Lower leg skin (tissue), 3 donors: ENCODE data around the gene PIK3AP1.

ENCODE experiments used
- POLR2A ChIP-seq, 2 donors: fragments of 450-650 bp; IDR thresholded peaks; one replicate each; pipeline ENCODE4 v1.6.1; 2016 to 2017; ENCODE audit warnings: antibody characterized with exemption in 2 of 2, mild to moderate bottlenecking in 1 of 2, moderate library complexity in 1 of 2
- TF ChIP-seq, protein P1 (sequence below), 3 donors: fragments of 450-650 bp; IDR thresholded peaks; one replicate each; pipeline ENCODE4 v1.5.1; 2016; ENCODE audit warnings: antibody characterized with exemption in 3 of 3, mild to moderate bottlenecking in 3 of 3, moderate library complexity in 2 of 3

- TF ChIP-seq, protein P1, sequence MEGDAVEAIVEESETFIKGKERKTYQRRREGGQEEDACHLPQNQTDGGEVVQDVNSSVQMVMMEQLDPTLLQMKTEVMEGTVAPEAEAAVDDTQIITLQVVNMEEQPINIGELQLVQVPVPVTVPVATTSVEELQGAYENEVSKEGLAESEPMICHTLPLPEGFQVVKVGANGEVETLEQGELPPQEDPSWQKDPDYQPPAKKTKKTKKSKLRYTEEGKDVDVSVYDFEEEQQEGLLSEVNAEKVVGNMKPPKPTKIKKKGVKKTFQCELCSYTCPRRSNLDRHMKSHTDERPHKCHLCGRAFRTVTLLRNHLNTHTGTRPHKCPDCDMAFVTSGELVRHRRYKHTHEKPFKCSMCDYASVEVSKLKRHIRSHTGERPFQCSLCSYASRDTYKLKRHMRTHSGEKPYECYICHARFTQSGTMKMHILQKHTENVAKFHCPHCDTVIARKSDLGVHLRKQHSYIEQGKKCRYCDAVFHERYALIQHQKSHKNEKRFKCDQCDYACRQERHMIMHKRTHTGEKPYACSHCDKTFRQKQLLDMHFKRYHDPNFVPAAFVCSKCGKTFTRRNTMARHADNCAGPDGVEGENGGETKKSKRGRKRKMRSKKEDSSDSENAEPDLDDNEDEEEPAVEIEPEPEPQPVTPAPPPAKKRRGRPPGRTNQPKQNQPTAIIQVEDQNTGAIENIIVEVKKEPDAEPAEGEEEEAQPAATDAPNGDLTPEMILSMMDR (IDR thresholded peaks at IDR 0.05), result no peak
- no peak for TF ChIP-seq POLR2A (IDR thresholded peaks at IDR 0.05)
Observed at GRCh38 chr10:96645191-96645721, 75.1 kb downstream of the PIK3AP1 start.
